ENCODE results near the gene LRRC2. TPM values are rescaled to one million over a fixed set of nuclear protein-coding genes. Genes with fewer than 3 reads are reported as not detected.
A peak's percentile ranks its signal among the peaks of the same experiment; 100 is the strongest.

LRRC2 gene
- total and polyA plus RNA-seq, 9 of the 15 experiments (the other 6 are each of a cell fraction or from before 2014, with no cell fraction given) = 0.01 to 0.04 (median 0.03) TPM; not detected in 5

DNA sequence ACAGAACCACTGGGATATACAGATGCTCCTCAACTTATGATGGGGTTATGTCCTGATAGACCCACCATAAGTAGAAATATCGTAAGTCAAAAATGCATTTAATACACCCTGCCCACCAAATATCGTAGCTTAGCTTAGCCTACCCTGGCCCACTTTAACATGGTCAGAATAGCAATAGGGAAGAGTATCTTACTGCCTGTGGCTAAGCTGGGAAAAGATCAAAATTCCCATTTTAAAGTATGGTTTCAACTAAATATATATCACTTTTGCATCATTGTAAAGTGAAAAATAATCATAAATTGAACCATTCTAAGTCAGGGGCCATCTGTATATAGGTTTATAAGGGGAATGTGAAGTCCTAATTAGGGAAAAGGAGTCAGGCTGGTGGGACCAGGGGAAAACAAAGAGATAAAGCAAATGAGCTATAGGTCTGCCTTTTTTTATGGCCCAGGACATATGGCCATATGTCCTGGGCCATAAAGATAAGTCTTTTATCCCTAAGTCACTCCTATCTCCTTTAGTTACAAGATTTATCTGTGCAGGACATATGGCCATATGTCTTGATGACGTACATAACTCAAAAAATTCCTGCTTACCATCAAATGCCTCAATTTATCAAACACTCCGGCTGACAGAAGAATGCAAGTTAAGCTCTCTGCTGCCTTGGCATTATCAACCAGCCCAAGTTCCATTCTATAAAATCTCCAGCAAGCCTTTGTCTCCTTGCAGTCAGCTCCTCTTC lies 57.1 kb downstream of the LRRC2 start (continued):
- TF ChIP-seq, protein P1, sequence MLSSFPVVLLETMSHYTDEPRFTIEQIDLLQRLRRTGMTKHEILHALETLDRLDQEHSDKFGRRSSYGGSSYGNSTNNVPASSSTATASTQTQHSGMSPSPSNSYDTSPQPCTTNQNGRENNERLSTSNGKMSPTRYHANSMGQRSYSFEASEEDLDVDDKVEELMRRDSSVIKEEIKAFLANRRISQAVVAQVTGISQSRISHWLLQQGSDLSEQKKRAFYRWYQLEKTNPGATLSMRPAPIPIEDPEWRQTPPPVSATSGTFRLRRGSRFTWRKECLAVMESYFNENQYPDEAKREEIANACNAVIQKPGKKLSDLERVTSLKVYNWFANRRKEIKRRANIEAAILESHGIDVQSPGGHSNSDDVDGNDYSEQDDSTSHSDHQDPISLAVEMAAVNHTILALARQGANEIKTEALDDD (IDR thresholded peaks at IDR 0.05) = 0 out of 2 replicates have a peak, but pooled peaks have one; percentile 80
- peak; percentile 98 for TF ChIP-seq GATAD2B (IDR thresholded peaks at IDR 0.05; ENCODE audit: borderline replicate concordance)
- TF ChIP-seq, protein P2, sequence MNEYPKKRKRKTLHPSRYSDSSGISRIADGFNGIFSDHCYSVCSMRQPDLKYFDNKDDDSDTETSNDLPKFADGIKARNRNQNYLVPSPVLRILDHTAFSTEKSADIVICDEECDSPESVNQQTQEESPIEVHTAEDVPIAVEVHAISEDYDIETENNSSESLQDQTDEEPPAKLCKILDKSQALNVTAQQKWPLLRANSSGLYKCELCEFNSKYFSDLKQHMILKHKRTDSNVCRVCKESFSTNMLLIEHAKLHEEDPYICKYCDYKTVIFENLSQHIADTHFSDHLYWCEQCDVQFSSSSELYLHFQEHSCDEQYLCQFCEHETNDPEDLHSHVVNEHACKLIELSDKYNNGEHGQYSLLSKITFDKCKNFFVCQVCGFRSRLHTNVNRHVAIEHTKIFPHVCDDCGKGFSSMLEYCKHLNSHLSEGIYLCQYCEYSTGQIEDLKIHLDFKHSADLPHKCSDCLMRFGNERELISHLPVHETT (CRISPR knock-in tag; conservative IDR thresholded peaks at IDR 0.05 in 1 of 2, IDR thresholded peaks at IDR 0.05 in 1 of 2) = peak in 1 of 2 experiments; percentile 96; a peak in 2 of 4 replicates
- TF ChIP-seq, protein P3, sequence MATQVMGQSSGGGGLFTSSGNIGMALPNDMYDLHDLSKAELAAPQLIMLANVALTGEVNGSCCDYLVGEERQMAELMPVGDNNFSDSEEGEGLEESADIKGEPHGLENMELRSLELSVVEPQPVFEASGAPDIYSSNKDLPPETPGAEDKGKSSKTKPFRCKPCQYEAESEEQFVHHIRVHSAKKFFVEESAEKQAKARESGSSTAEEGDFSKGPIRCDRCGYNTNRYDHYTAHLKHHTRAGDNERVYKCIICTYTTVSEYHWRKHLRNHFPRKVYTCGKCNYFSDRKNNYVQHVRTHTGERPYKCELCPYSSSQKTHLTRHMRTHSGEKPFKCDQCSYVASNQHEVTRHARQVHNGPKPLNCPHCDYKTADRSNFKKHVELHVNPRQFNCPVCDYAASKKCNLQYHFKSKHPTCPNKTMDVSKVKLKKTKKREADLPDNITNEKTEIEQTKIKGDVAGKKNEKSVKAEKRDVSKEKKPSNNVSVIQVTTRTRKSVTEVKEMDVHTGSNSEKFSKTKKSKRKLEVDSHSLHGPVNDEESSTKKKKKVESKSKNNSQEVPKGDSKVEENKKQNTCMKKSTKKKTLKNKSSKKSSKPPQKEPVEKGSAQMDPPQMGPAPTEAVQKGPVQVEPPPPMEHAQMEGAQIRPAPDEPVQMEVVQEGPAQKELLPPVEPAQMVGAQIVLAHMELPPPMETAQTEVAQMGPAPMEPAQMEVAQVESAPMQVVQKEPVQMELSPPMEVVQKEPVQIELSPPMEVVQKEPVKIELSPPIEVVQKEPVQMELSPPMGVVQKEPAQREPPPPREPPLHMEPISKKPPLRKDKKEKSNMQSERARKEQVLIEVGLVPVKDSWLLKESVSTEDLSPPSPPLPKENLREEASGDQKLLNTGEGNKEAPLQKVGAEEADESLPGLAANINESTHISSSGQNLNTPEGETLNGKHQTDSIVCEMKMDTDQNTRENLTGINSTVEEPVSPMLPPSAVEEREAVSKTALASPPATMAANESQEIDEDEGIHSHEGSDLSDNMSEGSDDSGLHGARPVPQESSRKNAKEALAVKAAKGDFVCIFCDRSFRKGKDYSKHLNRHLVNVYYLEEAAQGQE (IDR thresholded peaks at IDR 0.05; ENCODE audit: borderline replicate concordance) = peak; percentile 54; the same call in 1 of the 2 replicates
- TF ChIP-seq, protein P3 (CRISPR knock-in tag; IDR thresholded peaks at IDR 0.05; ENCODE audit: low read depth) = no peak
- TF ChIP-seq ZNF347 (CRISPR knock-in tag; IDR thresholded peaks at IDR 0.05; ENCODE audit: low read depth) = no peak
- no peak for TF ChIP-seq ZNF830 (CRISPR knock-in tag; IDR thresholded peaks at IDR 0.05)
- TF ChIP-seq KDM4B (IDR thresholded peaks at IDR 0.05; ENCODE audit: borderline replicate concordance in 2 of 2, low read depth in 1 of 2) = no peak
- TF ChIP-seq ZNF239 (CRISPR knock-in tag; IDR thresholded peaks at IDR 0.05) = peak; percentile 65
- no peak for TF ChIP-seq JUNB (CRISPR knock-in tag; conservative IDR thresholded peaks at IDR 0.05)
- no peak for TF ChIP-seq SLC30A9 (CRISPR knock-in tag; IDR thresholded peaks at IDR 0.05)
- TF ChIP-seq CBFA2T2 (conservative IDR thresholded peaks at IDR 0.05) = peak; percentile 100
- TF ChIP-seq, protein P4, sequence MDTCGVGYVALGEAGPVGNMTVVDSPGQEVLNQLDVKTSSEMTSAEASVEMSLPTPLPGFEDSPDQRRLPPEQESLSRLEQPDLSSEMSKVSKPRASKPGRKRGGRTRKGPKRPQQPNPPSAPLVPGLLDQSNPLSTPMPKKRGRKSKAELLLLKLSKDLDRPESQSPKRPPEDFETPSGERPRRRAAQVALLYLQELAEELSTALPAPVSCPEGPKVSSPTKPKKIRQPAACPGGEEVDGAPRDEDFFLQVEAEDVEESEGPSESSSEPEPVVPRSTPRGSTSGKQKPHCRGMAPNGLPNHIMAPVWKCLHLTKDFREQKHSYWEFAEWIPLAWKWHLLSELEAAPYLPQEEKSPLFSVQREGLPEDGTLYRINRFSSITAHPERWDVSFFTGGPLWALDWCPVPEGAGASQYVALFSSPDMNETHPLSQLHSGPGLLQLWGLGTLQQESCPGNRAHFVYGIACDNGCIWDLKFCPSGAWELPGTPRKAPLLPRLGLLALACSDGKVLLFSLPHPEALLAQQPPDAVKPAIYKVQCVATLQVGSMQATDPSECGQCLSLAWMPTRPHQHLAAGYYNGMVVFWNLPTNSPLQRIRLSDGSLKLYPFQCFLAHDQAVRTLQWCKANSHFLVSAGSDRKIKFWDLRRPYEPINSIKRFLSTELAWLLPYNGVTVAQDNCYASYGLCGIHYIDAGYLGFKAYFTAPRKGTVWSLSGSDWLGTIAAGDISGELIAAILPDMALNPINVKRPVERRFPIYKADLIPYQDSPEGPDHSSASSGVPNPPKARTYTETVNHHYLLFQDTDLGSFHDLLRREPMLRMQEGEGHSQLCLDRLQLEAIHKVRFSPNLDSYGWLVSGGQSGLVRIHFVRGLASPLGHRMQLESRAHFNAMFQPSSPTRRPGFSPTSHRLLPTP (IDR thresholded peaks at IDR 0.05; ENCODE audit: borderline replicate concordance, extremely low read depth, insufficient read length) = no peak
